HG02763 (cell line): ENCODE measurements around the gene ERAL1.
"Not testable (repeated sequence)": the region's sequence is repeated elsewhere in the genome, so short reads cannot be mapped to it uniquely, and the experiment has no call there.

Source experiments
- ATAC-seq: cut with Tn5 transposase; IDR thresholded peaks from one replicate; pipeline ENCODE4 v1.9.1; 2021; ENCODE audit warnings: mild to moderate bottlenecking, moderate library complexity; ENCODE audit not compliant: unreplicated experiment

Gene ERAL1

DNA sequence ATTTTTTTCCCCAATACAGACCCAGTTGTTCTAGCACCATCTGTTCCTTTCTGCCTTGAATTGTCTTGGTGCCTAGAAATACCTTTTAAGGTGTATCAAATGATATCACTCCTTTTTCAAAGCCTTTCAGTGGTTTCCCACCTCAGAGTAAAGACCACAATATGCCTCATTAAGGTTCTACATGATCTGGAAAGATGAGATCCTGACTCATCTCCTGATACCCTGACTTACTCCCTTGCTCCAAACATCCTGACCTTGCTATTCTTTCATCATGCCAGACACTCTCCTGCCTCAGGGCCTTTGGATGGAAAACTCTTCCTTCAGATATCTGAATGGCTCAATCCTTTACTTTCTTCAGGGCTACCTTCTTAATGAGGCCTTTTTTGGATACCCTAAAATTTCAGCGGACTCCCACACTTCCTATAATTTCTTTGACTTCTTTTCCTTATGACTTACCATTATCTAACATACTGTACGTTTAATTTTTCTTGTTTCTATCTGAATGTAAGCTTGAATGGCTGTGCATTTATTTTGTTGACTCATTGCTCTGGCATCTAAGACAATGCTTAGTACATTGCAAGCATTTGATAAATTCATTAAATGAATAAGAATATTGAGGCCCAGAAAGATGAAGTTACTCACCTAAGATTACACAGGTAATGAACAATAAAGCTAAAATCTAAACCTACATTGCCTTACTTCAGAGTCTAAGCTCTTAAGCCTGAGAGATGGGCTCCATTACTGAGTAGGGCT is 23.5 kb downstream of the ERAL1 start:
- no peak for ATAC-seq

DNA sequence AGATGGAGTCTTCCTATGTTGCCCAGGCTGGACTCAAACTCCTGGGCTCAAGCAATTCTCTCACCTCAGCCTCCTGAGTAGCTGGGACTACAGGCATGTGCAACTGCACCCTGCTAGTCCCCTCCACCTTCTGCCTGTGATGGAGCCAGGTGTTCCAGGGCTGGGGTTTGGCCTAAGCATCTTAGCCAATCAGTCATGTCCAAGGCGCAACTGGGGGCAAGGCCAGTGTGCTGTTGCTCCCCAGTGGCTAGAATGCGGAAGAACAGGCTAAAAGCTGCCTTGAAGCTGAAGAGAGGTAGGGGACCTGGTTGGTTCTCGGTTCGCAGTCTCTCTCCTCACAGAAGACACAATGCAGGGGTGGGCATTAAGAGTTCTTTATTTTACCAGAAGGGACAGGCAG is 24.2 kb downstream of the ERAL1 start:
- no peak for ATAC-seq

DNA sequence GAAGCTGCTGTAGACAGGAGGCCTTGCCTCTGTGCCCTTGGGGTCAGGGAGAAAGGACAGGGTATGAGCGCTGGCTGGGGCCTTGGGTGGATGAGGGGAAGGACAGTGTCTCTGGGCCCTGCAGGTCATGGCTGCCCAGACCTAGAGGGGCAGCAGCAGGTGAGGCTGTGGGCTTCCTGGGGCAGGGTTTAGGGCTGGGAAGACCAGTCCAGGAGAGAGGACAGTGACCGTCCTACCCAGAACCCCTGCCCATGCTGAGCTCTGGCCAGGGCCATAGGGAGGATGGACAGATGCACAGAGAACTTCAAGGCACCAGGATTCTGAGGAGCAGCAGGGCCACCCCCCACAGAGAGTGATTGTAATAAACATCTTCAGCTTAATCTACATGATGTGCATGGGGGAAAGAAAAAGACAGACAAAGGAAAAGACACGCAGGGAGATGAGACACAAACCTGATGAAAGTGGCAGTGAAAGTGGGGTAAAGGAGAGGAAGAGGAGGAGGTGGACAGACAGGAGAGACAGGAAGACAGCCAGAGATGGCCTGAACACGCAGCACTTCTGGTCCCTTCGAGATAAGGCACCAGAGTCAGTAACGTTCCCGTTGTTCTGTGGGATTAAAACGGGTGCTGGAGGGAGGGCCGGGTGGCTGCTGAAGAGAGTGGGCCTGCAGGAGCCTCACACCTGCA is 25.2 kb downstream of the ERAL1 start:
- no peak for ATAC-seq

DNA sequence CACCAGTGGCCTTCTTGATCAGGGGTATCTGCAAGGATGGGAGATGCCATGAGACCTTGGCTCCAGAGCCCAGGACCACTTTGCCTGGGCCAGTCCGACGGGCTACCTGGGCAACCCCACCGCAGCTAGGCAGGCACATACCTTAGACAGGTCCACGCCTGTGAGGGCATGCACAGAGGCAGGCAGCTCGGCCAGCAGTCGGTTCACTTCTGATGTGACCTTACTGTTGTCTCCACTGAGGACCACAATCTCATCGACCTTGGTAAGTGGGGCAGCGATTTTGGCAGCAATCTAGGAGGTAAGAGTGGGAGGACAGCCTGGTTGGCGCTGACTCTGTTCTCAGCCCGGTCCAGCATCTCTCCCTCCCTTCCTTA is 25.7 kb downstream of the ERAL1 start:
- no peak for ATAC-seq

GRCh38 chr17:28881533-28882056 is 26.8 kb downstream of the ERAL1 start:
- no peak for ATAC-seq

DNA sequence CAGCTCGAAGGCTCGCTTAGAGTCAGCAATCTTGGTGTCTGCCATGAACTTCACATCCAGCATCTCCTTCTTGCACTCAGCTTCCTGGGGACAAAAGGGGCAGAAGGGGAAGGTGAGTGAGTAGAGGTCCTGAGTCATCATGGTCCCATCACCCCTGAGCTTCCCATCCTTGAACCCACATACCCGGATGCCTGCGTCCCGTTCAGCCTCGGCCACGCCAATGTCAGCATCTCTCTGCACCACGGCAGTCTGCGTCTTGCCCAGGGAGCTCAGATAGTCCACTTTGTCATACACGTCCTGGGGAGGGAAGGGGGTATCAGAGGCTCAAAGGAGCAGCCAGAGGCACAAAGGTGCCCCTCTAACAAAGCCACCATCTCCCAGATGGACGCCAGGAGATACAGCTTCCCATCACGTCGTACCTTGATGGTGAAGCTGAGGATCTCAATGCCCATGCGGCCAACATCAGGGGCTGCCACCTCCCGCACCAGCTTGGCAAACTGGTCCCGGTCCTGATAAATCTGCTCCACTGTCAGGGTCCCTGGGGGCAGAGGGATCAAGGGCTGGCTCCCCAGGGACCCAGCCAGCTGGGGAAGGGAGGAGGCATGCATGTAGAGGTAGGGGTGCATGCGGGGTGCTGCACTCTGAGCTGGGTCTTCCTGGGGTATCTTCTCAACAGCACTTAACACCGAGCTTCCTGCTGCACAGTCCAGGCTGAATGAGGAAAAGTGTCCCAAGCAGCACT is 27.5 kb downstream of the ERAL1 start:
- ATAC-seq: no peak

- no peak for ATAC-seq
Measured at GRCh38 chr17:28883967-28884702, 29.3 kb downstream of the ERAL1 start.

DNA sequence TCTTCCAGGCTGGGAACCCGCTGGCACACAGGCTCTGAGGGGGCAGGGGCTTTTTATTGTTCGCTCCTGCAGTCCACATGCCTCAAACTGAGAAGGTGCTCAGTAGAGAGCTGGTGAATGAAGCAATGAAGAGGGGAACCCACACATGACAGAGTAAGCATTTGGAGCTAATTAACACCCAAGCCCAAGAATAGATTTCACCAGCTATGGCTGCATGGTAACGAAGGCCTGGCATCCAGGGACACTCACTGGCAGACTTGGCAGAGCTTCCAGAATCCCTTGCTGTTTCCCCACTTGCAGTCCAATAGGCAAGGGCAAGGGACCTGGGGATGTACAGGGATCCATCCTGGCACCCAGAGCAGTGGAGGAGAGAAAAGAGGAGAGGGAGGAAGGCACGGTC is 30.5 kb downstream of the ERAL1 start:
- ATAC-seq: no peak

DNA sequence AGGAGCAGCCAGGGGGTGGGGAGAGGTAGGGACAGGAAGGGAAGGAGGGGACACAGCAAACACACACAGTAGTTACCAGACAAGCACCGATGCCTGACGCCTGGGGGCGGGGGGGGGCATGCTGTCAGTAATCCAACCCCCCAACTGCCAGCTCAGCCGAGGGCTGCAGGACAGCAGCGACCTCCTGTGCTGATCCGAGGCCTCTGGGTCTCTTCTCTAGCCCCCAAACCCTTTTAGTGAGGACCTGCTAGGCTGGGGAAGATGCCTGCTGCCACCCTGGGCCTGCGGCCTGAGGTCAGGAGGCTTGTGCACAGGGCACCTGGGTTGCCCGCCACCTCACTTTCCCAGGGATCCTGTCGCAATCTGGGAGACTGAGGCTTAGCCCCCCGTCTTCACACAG is 31.1 kb downstream of the ERAL1 start:
- ATAC-seq: no peak

GRCh38 chr17:28887871-28888471 is 33.2 kb downstream of the ERAL1 start:
- no peak for ATAC-seq

GRCh38 chr17:28888832-28889231 is 34.0 kb downstream of the ERAL1 start:
- ATAC-seq: no peak

GRCh38 chr17:28889996-28890395 is 35.2 kb downstream of the ERAL1 start:
- ATAC-seq: no peak

DNA sequence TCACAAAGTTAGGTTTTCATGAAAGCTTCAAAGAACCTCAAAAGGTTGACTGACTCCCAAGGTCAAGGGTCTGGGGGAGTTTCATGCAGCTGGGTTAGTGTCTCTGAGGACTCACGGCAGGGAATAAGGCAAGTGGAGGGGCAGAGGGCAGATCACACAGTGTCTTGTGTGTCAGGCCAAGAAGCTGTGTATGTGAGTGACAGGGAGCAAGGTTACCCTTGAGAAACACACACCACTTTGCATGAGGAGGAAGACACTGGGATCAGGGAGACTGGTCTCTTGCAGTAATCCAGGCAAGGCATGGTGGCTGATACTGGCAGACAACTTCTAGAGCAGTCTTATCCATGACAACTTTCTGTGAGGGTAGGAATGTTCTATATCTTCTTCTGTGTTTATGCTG is 36.4 kb downstream of the ERAL1 start:
- no peak for ATAC-seq

DNA sequence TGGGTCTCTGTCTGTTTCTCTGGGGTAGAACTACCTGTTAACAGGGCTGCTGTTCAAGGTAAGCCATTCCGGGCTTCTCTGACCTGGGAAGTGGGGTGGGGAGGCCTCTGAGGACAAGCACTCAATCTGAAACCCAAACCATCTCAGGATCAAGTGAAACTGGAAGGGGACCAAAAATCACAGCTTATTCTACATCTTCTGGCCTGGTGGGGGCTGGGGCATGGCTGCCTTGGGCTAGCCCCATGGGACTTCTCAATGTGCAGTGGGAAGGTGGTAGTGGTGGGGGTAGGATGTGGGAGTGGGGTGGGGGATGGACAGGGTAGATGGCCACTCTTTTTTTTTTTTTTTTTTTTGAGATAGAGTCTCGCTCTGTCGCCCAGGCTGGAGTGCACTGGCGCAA is 37.2 kb downstream of the ERAL1 start:
- ATAC-seq: no peak

DNA sequence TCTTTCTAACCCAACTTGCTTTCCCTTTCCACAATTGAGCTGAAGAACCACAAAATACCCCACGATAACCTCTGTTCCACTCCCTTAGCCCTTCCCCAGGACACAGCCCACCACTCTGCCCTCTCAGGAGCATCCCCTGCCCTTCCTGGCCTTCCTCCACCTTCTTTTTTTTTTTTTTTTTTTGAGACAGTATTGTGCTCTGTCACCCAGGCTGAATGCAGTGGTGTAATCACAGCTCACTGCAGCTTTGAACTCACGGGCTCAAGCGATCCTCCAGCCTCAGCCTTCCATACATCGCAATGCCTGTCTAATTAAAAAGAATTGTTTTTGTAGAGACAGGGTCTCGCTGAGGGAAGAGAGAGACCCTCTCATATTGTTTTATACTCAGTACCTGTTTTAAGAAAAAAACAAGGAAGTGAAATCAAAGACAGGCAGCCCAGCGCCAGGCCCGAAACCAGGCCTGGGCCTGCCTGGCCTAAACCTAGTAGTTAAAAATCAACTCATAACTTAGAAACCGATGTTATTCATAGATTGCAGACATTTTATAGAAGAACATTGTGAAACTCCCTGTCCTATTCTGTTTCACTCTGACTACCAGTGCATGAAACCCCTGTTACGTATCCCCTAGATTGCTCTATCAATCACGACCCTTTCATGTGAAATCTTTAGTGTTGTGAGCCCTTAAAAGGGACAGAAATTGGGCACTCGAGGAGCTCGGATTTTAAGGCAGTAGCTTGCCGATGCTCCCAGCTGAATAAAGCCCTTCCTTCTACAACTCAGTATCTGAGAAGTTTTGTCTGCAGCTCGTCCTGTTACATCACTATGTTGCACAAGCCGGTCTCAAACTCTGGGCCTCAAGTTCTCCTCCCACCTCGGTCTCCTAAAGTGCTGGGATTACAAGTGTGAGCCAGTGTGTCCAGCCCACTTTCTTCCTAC is 38.7 kb downstream of the ERAL1 start:
- ATAC-seq: not testable (repeated sequence)

- no peak for ATAC-seq
Measured at GRCh38 chr17:28895794-28896447, 41.1 kb downstream of the ERAL1 start.

GRCh38 chr17:28896491-28896883 is 41.7 kb downstream of the ERAL1 start:
- ATAC-seq: no peak

DNA sequence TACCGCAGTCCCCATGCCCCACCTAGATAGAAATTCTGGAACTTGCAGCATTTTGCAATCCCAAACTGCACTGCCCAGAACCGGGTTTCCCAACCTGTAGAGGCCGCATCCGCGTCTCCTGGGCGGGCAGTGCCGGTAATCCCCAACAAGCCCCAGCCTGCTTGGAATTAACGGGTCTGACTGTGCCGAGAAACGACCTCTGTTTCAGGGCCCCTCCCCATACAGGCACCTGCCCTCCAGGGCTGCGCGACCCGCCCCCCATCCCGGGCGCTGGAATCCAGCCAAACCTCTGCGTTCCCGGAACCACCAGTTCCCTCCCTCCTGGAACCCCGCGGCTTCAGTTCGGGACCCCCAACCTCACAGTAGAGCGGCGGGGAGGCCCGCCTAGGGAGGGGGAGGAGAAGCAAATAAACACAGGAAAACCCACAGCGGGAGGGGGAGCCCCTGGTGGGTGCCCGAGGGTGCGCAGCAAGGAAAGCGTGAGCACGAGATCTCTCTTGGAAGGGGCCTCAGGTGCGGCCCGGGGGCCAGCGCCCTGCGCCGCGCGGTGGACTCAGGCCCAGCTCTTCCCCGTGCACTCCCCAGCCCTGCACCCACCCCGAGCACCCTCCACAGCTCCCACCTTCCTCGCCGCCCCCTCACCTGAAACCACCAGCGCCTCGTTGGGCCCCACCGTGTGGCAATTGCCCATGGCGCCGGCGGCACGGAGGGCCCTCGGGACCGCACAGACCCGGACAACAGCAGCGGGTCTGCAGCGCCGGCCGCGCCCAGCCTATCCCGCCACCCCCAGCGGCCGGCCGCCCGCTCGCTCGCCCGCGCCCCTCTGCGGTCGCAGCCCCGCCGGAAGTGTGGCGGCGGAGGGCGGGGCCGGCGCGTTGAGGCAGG is 42.3 kb downstream of the ERAL1 start, which contains the start of gene FLOT2:
TSS of gene FLOT2 (minus strand) at position 850 of the 885 bp plus-strand sequence. CDS start at position 691, 159 bp downstream.
- ATAC-seq: no peak
